A673 (cell line): ENCODE measurements around the gene MAPKAP1.

Experiments
- EZH2 ChIP-seq: fragments of 200-600 bp; sonication (generic); IDR thresholded peaks from 2 replicates; pipeline ENCODE4 v1.6.1; 2017; ENCODE audit warnings: borderline replicate concordance, low read depth, mild to moderate bottlenecking, mixed read lengths, antibody characterized with exemption, low read length; ENCODE audit not compliant: poor library complexity, severe bottlenecking
- TF ChIP-seq, protein P1 (sequence below): fragments of 300-800, 200-600 bp; sonication (generic); conservative IDR thresholded peaks from 2 replicates; pipeline ENCODE4 v1.5.1; 2017; ENCODE audit warnings: low read depth, mild to moderate bottlenecking, antibody characterized with exemption, low read length, moderate library complexity, mixed read lengths

GRCh38 chr9:125559194-125559593 lies 147.8 kb downstream of the MAPKAP1 start:
- no peak for TF ChIP-seq EZH2
- TF ChIP-seq, protein P1, sequence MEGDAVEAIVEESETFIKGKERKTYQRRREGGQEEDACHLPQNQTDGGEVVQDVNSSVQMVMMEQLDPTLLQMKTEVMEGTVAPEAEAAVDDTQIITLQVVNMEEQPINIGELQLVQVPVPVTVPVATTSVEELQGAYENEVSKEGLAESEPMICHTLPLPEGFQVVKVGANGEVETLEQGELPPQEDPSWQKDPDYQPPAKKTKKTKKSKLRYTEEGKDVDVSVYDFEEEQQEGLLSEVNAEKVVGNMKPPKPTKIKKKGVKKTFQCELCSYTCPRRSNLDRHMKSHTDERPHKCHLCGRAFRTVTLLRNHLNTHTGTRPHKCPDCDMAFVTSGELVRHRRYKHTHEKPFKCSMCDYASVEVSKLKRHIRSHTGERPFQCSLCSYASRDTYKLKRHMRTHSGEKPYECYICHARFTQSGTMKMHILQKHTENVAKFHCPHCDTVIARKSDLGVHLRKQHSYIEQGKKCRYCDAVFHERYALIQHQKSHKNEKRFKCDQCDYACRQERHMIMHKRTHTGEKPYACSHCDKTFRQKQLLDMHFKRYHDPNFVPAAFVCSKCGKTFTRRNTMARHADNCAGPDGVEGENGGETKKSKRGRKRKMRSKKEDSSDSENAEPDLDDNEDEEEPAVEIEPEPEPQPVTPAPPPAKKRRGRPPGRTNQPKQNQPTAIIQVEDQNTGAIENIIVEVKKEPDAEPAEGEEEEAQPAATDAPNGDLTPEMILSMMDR, result no peak
